HG03520 (cell line): ENCODE results near the gene TMEM217.
"Not testable (repeated sequence)": the region's sequence is repeated elsewhere in the genome, so short reads cannot be mapped to it uniquely, and the experiment has no call there.

ENCODE experiments used
- ATAC-seq: cut with Tn5 transposase; IDR thresholded peaks from one replicate; pipeline ENCODE4 v1.9.1; 2021; ENCODE audit warnings: mild to moderate bottlenecking, moderate library complexity; ENCODE audit not compliant: unreplicated experiment

TMEM217 gene

GRCh38 chr6:37218511-37218910 lies 39.4 kb downstream of the TMEM217 start:
- ATAC-seq: no peak

GRCh38 chr6:37218061-37218460 lies 39.9 kb downstream of the TMEM217 start:
- ATAC-seq: no peak

- no peak for ATAC-seq
These were observed 45.7 kb downstream of the TMEM217 start for GRCh38 chr6:37212268-37212667.

- no peak for ATAC-seq
These were observed 47.5 kb downstream of the TMEM217 start for GRCh38 chr6:37210313-37210968.

- no peak for ATAC-seq
These were observed 48.3 kb downstream of the TMEM217 start for GRCh38 chr6:37209461-37210205.

GRCh38 chr6:37208793-37209192 lies 49.2 kb downstream of the TMEM217 start:
- no peak for ATAC-seq

- ATAC-seq: no peak
These were observed 50.0 kb downstream of the TMEM217 start for GRCh38 chr6:37207903-37208456.

- no peak for ATAC-seq
These were observed 51.3 kb downstream of the TMEM217 start for GRCh38 chr6:37206622-37207021.

GRCh38 chr6:37205997-37206340 lies 52.0 kb downstream of the TMEM217 start:
- ATAC-seq: no peak

- ATAC-seq: no peak
These were observed 52.6 kb downstream of the TMEM217 start for GRCh38 chr6:37205175-37205996.

- no peak for ATAC-seq
These were observed 53.8 kb downstream of the TMEM217 start for GRCh38 chr6:37204014-37204751.

GRCh38 chr6:37202788-37203491 lies 55.0 kb downstream of the TMEM217 start:
- ATAC-seq: no peak

GRCh38 chr6:37201726-37202125 lies 56.2 kb downstream of the TMEM217 start:
- no peak for ATAC-seq

- no peak for ATAC-seq
These were observed 57.9 kb downstream of the TMEM217 start for GRCh38 chr6:37200085-37200484.

- ATAC-seq: not testable (repeated sequence)
These were observed 61.5 kb downstream of the TMEM217 start for GRCh38 chr6:37196451-37196850.

- ATAC-seq: not testable (repeated sequence)
These were observed 63.1 kb downstream of the TMEM217 start for GRCh38 chr6:37194886-37195285.

- no peak for ATAC-seq
These were observed 65.3 kb downstream of the TMEM217 start for GRCh38 chr6:37192666-37193065.

GRCh38 chr6:37190159-37190535 lies 67.8 kb downstream of the TMEM217 start:
- ATAC-seq: no peak

GRCh38 chr6:37188962-37189510 lies 68.9 kb downstream of the TMEM217 start:
- ATAC-seq: no peak
